ENCODE results near the gene DICER1.

- no peak for TF ChIP-seq GATA3 (IDR thresholded peaks at IDR 0.05; ENCODE audit: low read depth, low read length)
- no peak for TF ChIP-seq GATA2 (IDR thresholded peaks at IDR 0.05; ENCODE audit: low read depth, low read length)
These were observed 23.8 kb upstream of the DICER1 start for GRCh38 chr14:95180966-95181741.

All from SH-SY5Y (cell line).